GM23338 (cell line): ENCODE data around the gene TEPSIN.

Source experiments
- CTCF ChIP-seq, 2 experiments: fragments of 200-600 bp in 1 of 2; sonication (generic) in 1 of 2; conservative IDR thresholded peaks; 2 replicates each; pipeline versions ENCODE4 v1.5.1 to v1.6.1; 2016 to 2017; ENCODE audit warnings: antibody characterized with exemption in 2 of 2, low read depth in 2 of 2, mild to moderate bottlenecking in 2 of 2, moderate library complexity in 1 of 2
- EZH2 ChIP-seq: fragments of 200-600 bp; sonication (generic); IDR thresholded peaks from one replicate; pipeline ENCODE4 v1.8.0; 2017; ENCODE audit warnings: antibody characterized with exemption, mild to moderate bottlenecking, low read depth; ENCODE audit not compliant: unreplicated experiment
- POLR2AphosphoS5 ChIP-seq: IDR thresholded peaks from 2 replicates; pipeline ENCODE4 v1.6.1; 2016; ENCODE audit warnings: antibody characterized with exemption, low read depth
- REST ChIP-seq: IDR thresholded peaks from one replicate; pipeline ENCODE4 v1.6.1; 2018; ENCODE audit warnings: antibody characterized with exemption; ENCODE audit not compliant: unreplicated experiment

- no peak for TF ChIP-seq CTCF (conservative IDR thresholded peaks at IDR 0.05; ENCODE audit: low read depth in 2 of 2)
- TF ChIP-seq EZH2, result no peak
- TF ChIP-seq POLR2AphosphoS5, result no peak
- TF ChIP-seq REST, result no peak
These were observed 43.6 kb downstream of the TEPSIN start for GRCh38 chr17:81194941-81195901.
